Measurements from ENCODE around the gene PARD3B.

GRCh38 chr2:204514439-204514838, 30.8 kb upstream of the PARD3B start:
- TF ChIP-seq RAD21 (IDR thresholded peaks at IDR 0.05; ENCODE audit: low read depth): no peak
- no peak for TF ChIP-seq REST (IDR thresholded peaks at IDR 0.05; ENCODE audit: low read depth)
- TF ChIP-seq POLR2A (IDR thresholded peaks at IDR 0.05; ENCODE audit: borderline replicate concordance, extremely low read depth, insufficient read depth, insufficient read length): no peak
- no peak for TF ChIP-seq CTCF (IDR thresholded peaks at IDR 0.05 in 2 of 3, conservative IDR thresholded peaks at IDR 0.05 in 1 of 3; ENCODE audit: borderline replicate concordance in 1 of 3, insufficient read depth in 1 of 3, low read depth in 2 of 3, low read length in 2 of 3)
- TF ChIP-seq SIN3A (IDR thresholded peaks at IDR 0.05; ENCODE audit: low read depth): no peak
- TF ChIP-seq POLR2AphosphoS5 (IDR thresholded peaks at IDR 0.05; ENCODE audit: low read depth, low read length): no peak
- no peak for TF ChIP-seq SP1 (IDR thresholded peaks at IDR 0.05; ENCODE audit: low read depth)
- TF ChIP-seq EGR1 (IDR thresholded peaks at IDR 0.05; ENCODE audit: low read depth): no peak
- TF ChIP-seq EZH2 (IDR thresholded peaks at IDR 0.05): no peak
- no peak for TF ChIP-seq ELF1 (IDR thresholded peaks at IDR 0.05; ENCODE audit: borderline replicate concordance, low read depth)
- no peak for TF ChIP-seq YY1 (IDR thresholded peaks at IDR 0.05; ENCODE audit: extremely low read depth, insufficient replicate concordance, low read depth, low read length)
- no peak for TF ChIP-seq ZNF274 (IDR thresholded peaks at IDR 0.05; ENCODE audit: low read depth, low read length)
- no peak for TF ChIP-seq ZFX (IDR thresholded peaks at IDR 0.05)
